ENCODE measurements around the gene RSL1D1. TPM values are rescaled to one million over a fixed set of nuclear protein-coding genes. Genes with fewer than 3 reads are reported as not detected.

The RSL1D1 gene
- total RNA-seq, 1 donor from 2014 or later: 148 TPM

- Histone ChIP-seq H3K27ac (peak overlapping the region; percentile 82), H3K4me3 (peak overlapping the region; percentile 92 to 94), H3K36me3 (peaks cover 0 to 16% of the 10 kb centered on the region in 2 donors), H3K27me3 (no peaks in the 10 kb centered on the region), H3K9me3 (no peaks in the 10 kb centered on the region), H3K4me1 (peaks cover 53% of the 10 kb centered on the region)
- DNase-seq (ENCODE audit: extremely low spot score in 2 of 2): no peak
- TF ChIP-seq POLR2AphosphoS5 (IDR thresholded peaks at IDR 0.05; ENCODE audit: insufficient read depth in 1 of 2, low read depth in 1 of 2) (no peak), CTCF (IDR thresholded peaks at IDR 0.05) (no peak), POLR2A (IDR thresholded peaks at IDR 0.05) (no peak)
- intact Hi-C loops (cut with DNase I): loop anchor here (10.0 kb wide), 1 partner anchor 63 kb away; the partner anchor contains the start of gene GSPT1
Measured at GRCh38 chr16:11852092-11852809, 909 bp upstream of the RSL1D1 start.

GRCh38 chr16:11848842-11849241 lies 2.5 kb downstream of the RSL1D1 start:
- TF ChIP-seq POLR2A (IDR thresholded peaks at IDR 0.05) (no peak), CTCF (IDR thresholded peaks at IDR 0.05) (no peak), POLR2AphosphoS5 (IDR thresholded peaks at IDR 0.05; ENCODE audit: insufficient read depth in 1 of 2, low read depth in 1 of 2) (no peak)
- DNase-seq (ENCODE audit: extremely low spot score in 2 of 2): no peak
- Histone ChIP-seq H3K27me3 (no peaks in the 10 kb centered on the region), H3K4me1 (peaks cover 44% of the 10 kb centered on the region), H3K4me3 (no peak overlapping the region), H3K27ac (no peak overlapping the region), H3K36me3 (peaks cover 0 to 50% of the 10 kb centered on the region in 2 donors), H3K9me3 (no peaks in the 10 kb centered on the region)
- intact Hi-C loops (cut with DNase I): no loop called here

GRCh38 chr16:11844499-11844898 lies 6.8 kb downstream of the RSL1D1 start:
- Histone ChIP-seq H3K36me3 (peaks cover 0 to 79% of the 10 kb centered on the region in 2 donors), H3K4me1 (peaks cover 13% of the 10 kb centered on the region), H3K27ac (no peak overlapping the region), H3K4me3 (no peak overlapping the region), H3K27me3 (no peaks in the 10 kb centered on the region), H3K9me3 (no peaks in the 10 kb centered on the region)
- intact Hi-C loops (cut with DNase I): no loop called here
- TF ChIP-seq CTCF (IDR thresholded peaks at IDR 0.05): no peak
- no peak for TF ChIP-seq POLR2A (IDR thresholded peaks at IDR 0.05)
- TF ChIP-seq POLR2AphosphoS5 (IDR thresholded peaks at IDR 0.05; ENCODE audit: insufficient read depth in 1 of 2, low read depth in 1 of 2): no peak
- no peak for DNase-seq (ENCODE audit: extremely low spot score in 2 of 2)

GRCh38 chr16:11843861-11844260 lies 7.5 kb downstream of the RSL1D1 start:
- DNase-seq (ENCODE audit: extremely low spot score in 2 of 2): no peak

More at GRCh38 chr16:11843861-11844260, 7.5 kb downstream of the RSL1D1 start:
- H3K4me1 ChIP-seq: peaks cover 10% of the 10 kb centered on the region
- no peaks in the 10 kb centered on the region for H3K27me3 ChIP-seq
- H3K4me3 ChIP-seq: no peak overlapping the region
- TF ChIP-seq POLR2AphosphoS5 (IDR thresholded peaks at IDR 0.05; ENCODE audit: insufficient read depth in 1 of 2, low read depth in 1 of 2) (no peak), CTCF (IDR thresholded peaks at IDR 0.05) (no peak), POLR2A (IDR thresholded peaks at IDR 0.05) (no peak)
- H3K27ac ChIP-seq: no peak overlapping the region
- peaks cover 0 to 83% of the 10 kb centered on the region in 2 donors for H3K36me3 ChIP-seq
- intact Hi-C loops (cut with DNase I): no loop called here
- H3K9me3 ChIP-seq: no peaks in the 10 kb centered on the region
